GM19238 (cell line): ENCODE results near the gene MYO3B.

Experiments
- DNase-seq: peaks from one replicate; pipeline ENCODE4 v3.0.0; 2011; ENCODE audit warnings: low spot score; ENCODE audit not compliant: insufficient read length

MYO3B gene

GRCh38 chr2:170236680-170237047 lies 58.7 kb downstream of the MYO3B start:
- no peak for DNase-seq

- DNase-seq: no peak
These were observed 59.7 kb downstream of the MYO3B start for GRCh38 chr2:170237572-170238120.

- DNase-seq: no peak
These were observed 60.8 kb downstream of the MYO3B start for GRCh38 chr2:170238776-170239175.

GRCh38 chr2:170240629-170241028 lies 62.7 kb downstream of the MYO3B start:
- no peak for DNase-seq

- no peak for DNase-seq
These were observed 63.8 kb downstream of the MYO3B start for GRCh38 chr2:170241756-170242155.

GRCh38 chr2:170243118-170243837 lies 65.3 kb downstream of the MYO3B start:
- DNase-seq: no peak

- DNase-seq: no peak
These were observed 66.0 kb downstream of the MYO3B start for GRCh38 chr2:170243898-170244297.

GRCh38 chr2:170244555-170244954 lies 66.6 kb downstream of the MYO3B start:
- DNase-seq: no peak

- no peak for DNase-seq
These were observed 67.4 kb downstream of the MYO3B start for GRCh38 chr2:170245312-170245711.

- DNase-seq: no peak
These were observed 69.4 kb downstream of the MYO3B start for GRCh38 chr2:170247333-170247732.

- no peak for DNase-seq
These were observed 70.0 kb downstream of the MYO3B start for GRCh38 chr2:170247882-170248393.

GRCh38 chr2:170248574-170249393 lies 70.8 kb downstream of the MYO3B start:
- DNase-seq: no peak

GRCh38 chr2:170249761-170250160 lies 71.8 kb downstream of the MYO3B start:
- no peak for DNase-seq

- no peak for DNase-seq
These were observed 72.6 kb downstream of the MYO3B start for GRCh38 chr2:170250584-170250983.

- no peak for DNase-seq
These were observed 74.5 kb downstream of the MYO3B start for GRCh38 chr2:170252414-170252813.

GRCh38 chr2:170253721-170254230 lies 75.8 kb downstream of the MYO3B start:
- no peak for DNase-seq

GRCh38 chr2:170254293-170254732 lies 76.4 kb downstream of the MYO3B start:
- DNase-seq: no peak

- no peak for DNase-seq
These were observed 77.2 kb downstream of the MYO3B start for GRCh38 chr2:170255137-170255536.

GRCh38 chr2:170255971-170256370 lies 78.0 kb downstream of the MYO3B start:
- DNase-seq: no peak

- no peak for DNase-seq
These were observed 80.4 kb downstream of the MYO3B start for GRCh38 chr2:170258382-170258781.

GRCh38 chr2:170260188-170260587 lies 82.2 kb downstream of the MYO3B start:
- no peak for DNase-seq

- DNase-seq: no peak
These were observed 83.6 kb downstream of the MYO3B start for GRCh38 chr2:170261566-170261965.
